Esophagus muscularis mucosa (tissue), 3 donors: ENCODE results near the gene TP53INP2.

Experiments
- POLR2A ChIP-seq: fragments of 450-650 bp; IDR thresholded peaks from one replicate; pipeline ENCODE4 v1.6.1; 2017; ENCODE audit warnings: antibody characterized with exemption, moderate library complexity, mild to moderate bottlenecking, low read depth
- TF ChIP-seq, protein P1 (sequence below), 3 experiments: fragments of 200-600 bp in 2 of 3; fragments of 450-650 bp in 1 of 3; sonication (generic) in 2 of 3; IDR thresholded peaks; one replicate each; pipeline ENCODE4 v1.5.1; 2017 to 2019; ENCODE audit warnings: antibody characterized with exemption in 3 of 3, mild to moderate bottlenecking in 2 of 3, moderate library complexity in 1 of 3

DNA sequence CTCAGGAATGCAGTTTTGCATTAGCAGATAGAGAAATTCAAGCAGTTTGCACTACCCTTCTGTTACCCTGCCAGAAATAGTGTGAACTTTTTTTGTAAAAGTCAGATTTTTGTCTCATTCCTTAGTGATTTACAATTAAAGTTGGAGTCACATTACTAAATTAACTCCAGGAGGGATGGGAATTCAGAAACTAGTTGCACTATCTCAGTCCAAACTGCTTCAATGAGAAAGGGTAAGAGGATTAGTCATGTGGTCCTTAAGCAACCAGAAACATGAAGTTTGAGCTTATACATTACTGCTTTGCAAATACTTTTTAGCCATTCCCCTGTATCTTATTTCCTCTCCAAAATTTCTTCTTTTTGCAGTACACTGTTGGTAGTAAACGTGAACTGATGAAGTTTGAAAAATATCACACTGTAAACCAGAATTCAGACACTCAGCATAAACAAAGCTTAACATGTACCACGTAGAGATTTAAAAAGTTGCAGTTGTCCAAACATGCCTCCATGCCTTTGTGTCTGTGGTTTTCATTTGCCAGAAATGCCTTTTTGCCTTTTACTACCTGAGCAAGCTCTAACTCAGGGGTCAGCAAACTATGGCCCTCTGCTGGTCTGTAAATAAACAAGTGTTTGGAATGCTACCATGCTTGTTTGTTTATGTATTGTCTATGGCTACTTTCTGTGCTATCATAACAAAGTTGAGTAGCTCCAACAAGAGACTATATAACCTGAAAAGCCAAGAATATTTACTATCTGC, 49.7 kb downstream of the TP53INP2 start:
- TF ChIP-seq, protein P1, sequence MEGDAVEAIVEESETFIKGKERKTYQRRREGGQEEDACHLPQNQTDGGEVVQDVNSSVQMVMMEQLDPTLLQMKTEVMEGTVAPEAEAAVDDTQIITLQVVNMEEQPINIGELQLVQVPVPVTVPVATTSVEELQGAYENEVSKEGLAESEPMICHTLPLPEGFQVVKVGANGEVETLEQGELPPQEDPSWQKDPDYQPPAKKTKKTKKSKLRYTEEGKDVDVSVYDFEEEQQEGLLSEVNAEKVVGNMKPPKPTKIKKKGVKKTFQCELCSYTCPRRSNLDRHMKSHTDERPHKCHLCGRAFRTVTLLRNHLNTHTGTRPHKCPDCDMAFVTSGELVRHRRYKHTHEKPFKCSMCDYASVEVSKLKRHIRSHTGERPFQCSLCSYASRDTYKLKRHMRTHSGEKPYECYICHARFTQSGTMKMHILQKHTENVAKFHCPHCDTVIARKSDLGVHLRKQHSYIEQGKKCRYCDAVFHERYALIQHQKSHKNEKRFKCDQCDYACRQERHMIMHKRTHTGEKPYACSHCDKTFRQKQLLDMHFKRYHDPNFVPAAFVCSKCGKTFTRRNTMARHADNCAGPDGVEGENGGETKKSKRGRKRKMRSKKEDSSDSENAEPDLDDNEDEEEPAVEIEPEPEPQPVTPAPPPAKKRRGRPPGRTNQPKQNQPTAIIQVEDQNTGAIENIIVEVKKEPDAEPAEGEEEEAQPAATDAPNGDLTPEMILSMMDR (IDR thresholded peaks at IDR 0.05) = no peak
- no peak for TF ChIP-seq POLR2A
